Measurements from ENCODE around the gene COX7B2.

- TF ChIP-seq POLR2A (IDR thresholded peaks at IDR 0.05), result no peak
- TF ChIP-seq CTCF (IDR thresholded peaks at IDR 0.05), result no peak
These were observed 59.0 kb downstream of the COX7B2 start for GRCh38 chr4:46850026-46850425.
